K562 (cell line): ENCODE data around the gene RND1. TPM values are rescaled to one million over a fixed set of nuclear protein-coding genes. Genes with fewer than 3 reads are reported as not detected.

Source experiments
- ARHGAP35 ChIP-seq: fragments of 450-650 bp; IDR thresholded peaks from 2 replicates; pipeline ENCODE4 v1.6.1; 2018; ENCODE audit not compliant: partially characterized antibody
- ARID2 ChIP-seq: fragments of 450-650 bp; IDR thresholded peaks from 2 replicates; pipeline ENCODE4 v1.6.1; 2017; ENCODE audit warnings: antibody characterized with exemption, mild to moderate bottlenecking
- CHD1 ChIP-seq: fragments of 200-600 bp; sonication (generic); IDR thresholded peaks from one replicate; pipeline ENCODE4 v1.6.1; 2012; ENCODE audit warnings: mild to moderate bottlenecking, moderate library complexity, low read length, inconsistent platforms
- CXXC5 ChIP-seq: fragments of 250-450 bp; sonication (Bioruptor Pico); IDR thresholded peaks from 2 replicates; pipeline ENCODE4 v1.8.0; 2022; ENCODE audit warnings: inconsistent platforms, mild to moderate bottlenecking, moderate library complexity
- MIER1 ChIP-seq: fragments of 450-650 bp; IDR thresholded peaks from 2 replicates; pipeline ENCODE4 v1.6.1; 2016; ENCODE audit warnings: antibody characterized with exemption, mild to moderate bottlenecking, low read depth
- MLLT1 ChIP-seq, 2 experiments: fragments of 450-650 bp; IDR thresholded peaks; 2 replicates each; pipeline ENCODE4 v1.6.1; 2016
- PML ChIP-seq: IDR thresholded peaks from 2 replicates; pipeline ENCODE4 v1.6.1; 2012; ENCODE audit warnings: low read length, inconsistent platforms
- POLR2A ChIP-seq: fragments of 450-650 bp; conservative IDR thresholded peaks from 2 replicates; pipeline ENCODE4 v1.6.1; 2016
- SMC3 ChIP-seq: conservative IDR thresholded peaks from 2 replicates; pipeline ENCODE4 v1.6.1; 2011; ENCODE audit warnings: low read depth, low read length, improper control_type of control experiment; ENCODE audit not compliant: insufficient read depth
- TAF9B ChIP-seq: fragments of 450-650 bp; IDR thresholded peaks from 2 replicates; pipeline ENCODE4 v1.6.1; 2018; ENCODE audit warnings: mild to moderate bottlenecking; ENCODE audit not compliant: partially characterized antibody
- TBL1XR1 ChIP-seq, 2 experiments: IDR thresholded peaks; 2 replicates each; pipeline ENCODE4 v1.6.1; 2012; ENCODE audit warnings: improper control_type of control experiment in 2 of 2, low read length in 2 of 2, mild to moderate bottlenecking in 1 of 2
- TRIM24 ChIP-seq, 2 experiments: fragments of 450-650 bp; IDR thresholded peaks; 2 replicates each; pipeline ENCODE4 v1.6.1; 2016
- ZBTB40 ChIP-seq, 2 experiments: fragments of 450-650 bp in 1 of 2; sonication (generic) in 1 of 2; formaldehyde crosslinking in 1 of 2; IDR thresholded peaks; 2 replicates each; pipeline versions ENCODE4 v1.7.1 to v1.9.0; 2016 to 2022; ENCODE audit warnings: inconsistent platforms in 1 of 2, mild to moderate bottlenecking in 1 of 2, missing genetic modification reagents in 1 of 2
- polyA plus RNA-seq, 8 experiments: library from polyadenylated mRNA; depleted of rRNA in 4 of 8; stranded (reverse) in 5 of 8; unstranded in 3 of 8; fragments of >200 nt; fragmentation: Nextera tagmentation in 2 of 8; fragmentation: Illumina TruSeq in 1 of 8; extraction: Ambion mirVana in 2 of 8; extraction: Trizol in 1 of 8; gene quantifications; 2 replicates each; pipeline versions ENCODE4 v1.2.1 to v1.2.3, GENCODE V29; 2011 to 2014; ENCODE audit warnings: inconsistent platforms in 1 of 8, missing spikeins in 1 of 8
- total RNA-seq, 7 experiments: library from RNA; depleted of rRNA in 6 of 7; stranded (reverse); fragments of >200 nt in 6 of 7; fragmentation: Illumina TruSeq in 2 of 7; extraction: Trizol in 2 of 7; gene quantifications; 2 replicates each; pipeline versions ENCODE4 v1.2.1 to v1.2.3, GENCODE V29; 2011 to 2021; ENCODE audit warnings: low replicate concordance in 1 of 7
- TF ChIP-seq, protein P1 (sequence below): fragments of 250-450 bp; sonication (Bioruptor Pico); IDR thresholded peaks from 2 replicates; pipeline ENCODE4 v1.9.0; 2021; ENCODE audit warnings: mild to moderate bottlenecking, inconsistent platforms

Gene RND1
- total and polyA plus RNA-seq, 9 of the 15 experiments (the other 6 are each of a cell fraction or from before 2014, with no cell fraction given): 0.18 to 0.78 (median 0.58) TPM; not detected in 2

DNA sequence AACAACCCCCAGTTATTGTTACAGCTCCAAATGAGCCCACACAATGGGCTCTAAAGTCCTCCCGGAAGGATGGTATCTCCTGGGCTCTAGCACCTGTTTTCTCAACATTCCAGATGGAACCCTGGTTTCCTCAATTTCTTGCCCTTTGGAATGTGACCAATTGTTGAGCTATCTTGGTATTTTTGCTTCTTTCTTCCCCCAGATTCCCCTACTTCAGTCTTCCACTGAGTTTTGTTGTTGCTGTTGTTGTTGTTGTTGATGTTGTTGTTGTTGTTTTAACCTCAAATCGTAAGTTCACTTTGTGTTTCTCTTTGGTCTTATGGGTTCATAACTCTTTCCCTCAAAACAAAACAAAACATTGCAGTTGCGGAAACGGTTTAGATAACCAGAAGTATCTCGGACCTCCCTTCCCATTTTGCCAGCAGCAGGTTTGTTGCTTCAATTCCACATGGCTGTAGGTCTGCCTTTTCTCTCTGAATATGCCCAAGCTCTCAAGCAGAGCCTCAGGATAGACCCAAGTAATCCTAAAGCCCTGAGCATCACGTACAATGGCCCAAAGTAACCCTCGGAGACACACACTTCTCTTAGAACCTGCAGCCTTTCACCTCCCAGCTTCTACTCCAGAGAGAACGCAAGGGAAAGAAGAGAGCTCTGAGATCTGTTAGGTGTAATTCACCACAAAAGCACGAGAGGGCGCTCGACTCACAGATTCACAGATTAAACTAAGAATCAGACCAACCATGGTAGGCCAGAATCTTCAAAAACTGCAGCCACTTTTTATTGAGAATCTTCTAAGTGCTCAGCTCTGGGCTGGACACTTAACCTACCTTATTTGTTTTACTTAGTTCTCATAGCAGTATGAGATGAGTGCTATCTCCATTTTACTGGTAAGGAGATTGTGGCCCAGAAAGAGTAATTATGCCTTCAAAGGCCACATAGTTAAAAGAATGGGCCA, 12.7 kb downstream of the RND1 start (continued):
- TF ChIP-seq MIER1 (0 out of 2 replicates have a peak, but pooled peaks have one; percentile 37), POLR2A (peak; percentile 42), CXXC5 (CRISPR knock-in tag) (no peak), TBL1XR1 (IDR thresholded peaks at IDR 0.05; ENCODE audit: low read length in 2 of 2) (peak in 1 of 2 experiments; percentile 66; a peak in 2 of 4 replicates), SMC3 (peak; percentile 89), TRIM24 (IDR thresholded peaks at IDR 0.05) (no peak), ZBTB40 (IDR thresholded peaks at IDR 0.05) (peak; percentile 62), ZBTB40 (CRISPR knock-in tag; IDR thresholded peaks at IDR 0.05) (no peak), MLLT1 (IDR thresholded peaks at IDR 0.05) (0 out of 4 replicates have a peak, but pooled peaks of 1 of the 2 experiments have one; percentile 45), ARID2 (0 out of 2 replicates have a peak, but pooled peaks have one; percentile 37), PML (no peak; the same call in 1 of the 2 replicates), CHD1 (peak; percentile 64), TAF9B (peak; percentile 45), ARHGAP35 (no peak)
- TF ChIP-seq, protein P1, sequence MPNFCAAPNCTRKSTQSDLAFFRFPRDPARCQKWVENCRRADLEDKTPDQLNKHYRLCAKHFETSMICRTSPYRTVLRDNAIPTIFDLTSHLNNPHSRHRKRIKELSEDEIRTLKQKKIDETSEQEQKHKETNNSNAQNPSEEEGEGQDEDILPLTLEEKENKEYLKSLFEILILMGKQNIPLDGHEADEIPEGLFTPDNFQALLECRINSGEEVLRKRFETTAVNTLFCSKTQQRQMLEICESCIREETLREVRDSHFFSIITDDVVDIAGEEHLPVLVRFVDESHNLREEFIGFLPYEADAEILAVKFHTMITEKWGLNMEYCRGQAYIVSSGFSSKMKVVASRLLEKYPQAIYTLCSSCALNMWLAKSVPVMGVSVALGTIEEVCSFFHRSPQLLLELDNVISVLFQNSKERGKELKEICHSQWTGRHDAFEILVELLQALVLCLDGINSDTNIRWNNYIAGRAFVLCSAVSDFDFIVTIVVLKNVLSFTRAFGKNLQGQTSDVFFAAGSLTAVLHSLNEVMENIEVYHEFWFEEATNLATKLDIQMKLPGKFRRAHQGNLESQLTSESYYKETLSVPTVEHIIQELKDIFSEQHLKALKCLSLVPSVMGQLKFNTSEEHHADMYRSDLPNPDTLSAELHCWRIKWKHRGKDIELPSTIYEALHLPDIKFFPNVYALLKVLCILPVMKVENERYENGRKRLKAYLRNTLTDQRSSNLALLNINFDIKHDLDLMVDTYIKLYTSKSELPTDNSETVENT (CRISPR knock-in tag): no peak
